GM20000 (cell line): ENCODE data around the gene ACADL.

Experiments
- DNase-seq: peaks from one replicate; pipeline ENCODE4 v3.0.0; 2012; ENCODE audit warnings: low spot score
- CTCF ChIP-seq: IDR thresholded peaks from 2 replicates; pipeline ENCODE4 v1.5.1; 2012; ENCODE audit warnings: mild to moderate bottlenecking, control low read depth; ENCODE audit errors: extremely low read depth, missing control alignments

Gene ACADL

GRCh38 chr2:210228586-210228985 lies 3.3 kb upstream of the ACADL start:
- TF ChIP-seq CTCF, result no peak
- no peak for DNase-seq

GRCh38 chr2:210227290-210228088 lies 2.2 kb upstream of the ACADL start:
- no peak for TF ChIP-seq CTCF
- no peak for DNase-seq

- no peak for TF ChIP-seq CTCF
- DNase-seq, result no peak
Measured at GRCh38 chr2:210226223-210226622, 976 bp upstream of the ACADL start.

- DNase-seq, result no peak
- TF ChIP-seq CTCF, result no peak
Measured at GRCh38 chr2:210224591-210224940, 681 bp downstream of the ACADL start.

- TF ChIP-seq CTCF, result no peak
- no peak for DNase-seq
Measured at GRCh38 chr2:210215120-210215519, 10.1 kb downstream of the ACADL start.

- no peak for DNase-seq
- TF ChIP-seq CTCF, result no peak
Measured at GRCh38 chr2:210210185-210210584, 15.1 kb downstream of the ACADL start.

GRCh38 chr2:210207929-210208328 lies 17.3 kb downstream of the ACADL start:
- TF ChIP-seq CTCF, result no peak
- DNase-seq, result no peak
